ENCODE results near the gene FKRP. TPM values are rescaled to one million over a fixed set of nuclear protein-coding genes. Genes with fewer than 3 reads are reported as not detected.

Gene FKRP
- total and polyA plus RNA-seq, 2 of the 13 experiments (the other 11 are each of a cell fraction or from before 2014, with no cell fraction given): 7.3 to 9.8 TPM

GRCh38 chr19:46761418-46761831 lies 15.6 kb downstream of the FKRP start (continued):
- TF ChIP-seq BCLAF1 (IDR thresholded peaks at IDR 0.05) (no peak), PREB (CRISPR knock-in tag; IDR thresholded peaks at IDR 0.05) (no peak), ZNF83 (CRISPR knock-in tag; IDR thresholded peaks at IDR 0.05; ENCODE audit: borderline replicate concordance) (no peak), ZNF143 (CRISPR knock-in tag; IDR thresholded peaks at IDR 0.05) (no peak), GABPB1 (CRISPR knock-in tag; IDR thresholded peaks at IDR 0.05) (no peak), ATF6 (CRISPR knock-in tag; conservative IDR thresholded peaks at IDR 0.05) (no peak), MTERF4 (CRISPR knock-in tag; IDR thresholded peaks at IDR 0.05) (0 out of 2 replicates have a peak, but pooled peaks have one; percentile 69), ZMYM2 (CRISPR knock-in tag; IDR thresholded peaks at IDR 0.05) (no peak), GZF1 (CRISPR knock-in tag; IDR thresholded peaks at IDR 0.05) (no peak), ZNF841 (CRISPR knock-in tag; IDR thresholded peaks at IDR 0.05; ENCODE audit: borderline replicate concordance) (no peak), ARID4A (CRISPR knock-in tag; IDR thresholded peaks at IDR 0.05; ENCODE audit: borderline replicate concordance) (peak; percentile 26; the same call in 1 of the 2 replicates), ZNF577 (CRISPR knock-in tag; IDR thresholded peaks at IDR 0.05; ENCODE audit: borderline replicate concordance, low read depth) (no peak), ZNF614 (CRISPR knock-in tag; IDR thresholded peaks at IDR 0.05; ENCODE audit: borderline replicate concordance) (no peak), SIN3B (IDR thresholded peaks at IDR 0.05; ENCODE audit: low read length) (no peak), ZNF574 (CRISPR knock-in tag; IDR thresholded peaks at IDR 0.05) (no peak), ZFAT (CRISPR knock-in tag; conservative IDR thresholded peaks at IDR 0.05) (no peak)
